ENCODE data around the gene ZBTB1.

ZBTB1 gene

DNA sequence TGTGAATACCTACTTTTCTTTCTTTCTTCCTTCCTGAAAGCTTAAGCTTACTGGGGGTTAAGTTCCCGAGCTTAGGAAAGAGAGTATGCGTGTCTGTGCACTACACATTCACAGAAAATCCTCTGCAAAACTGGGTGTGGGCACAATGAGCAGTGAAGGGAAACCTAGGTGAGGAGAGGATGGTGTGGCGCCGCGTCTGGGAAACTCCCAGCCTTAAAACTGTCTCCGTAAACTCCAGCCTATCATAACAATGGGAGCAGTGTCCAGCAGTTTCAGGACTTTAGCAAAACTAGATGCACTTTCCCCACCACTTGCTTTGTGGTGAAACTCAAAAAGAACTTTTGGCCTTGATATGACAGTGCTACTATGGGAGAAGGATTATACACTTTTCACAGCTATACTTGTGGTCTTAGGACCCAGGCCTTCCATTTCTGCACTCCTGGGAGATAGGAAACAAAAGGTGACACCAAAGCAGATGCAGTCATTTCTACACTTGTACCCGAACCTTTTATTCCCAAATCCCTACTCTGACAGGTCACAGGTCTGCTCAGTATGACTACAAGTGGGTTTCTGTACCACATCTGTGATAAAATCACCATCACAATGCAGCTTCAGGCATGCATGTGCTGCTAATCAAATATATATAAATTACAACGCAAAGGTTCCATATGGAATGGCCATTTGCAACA is 28.8 kb upstream of the ZBTB1 start:
- H3K4me3 ChIP-seq (ENCODE audit: low read length), result no peak overlapping the region
- TF ChIP-seq, protein P1, sequence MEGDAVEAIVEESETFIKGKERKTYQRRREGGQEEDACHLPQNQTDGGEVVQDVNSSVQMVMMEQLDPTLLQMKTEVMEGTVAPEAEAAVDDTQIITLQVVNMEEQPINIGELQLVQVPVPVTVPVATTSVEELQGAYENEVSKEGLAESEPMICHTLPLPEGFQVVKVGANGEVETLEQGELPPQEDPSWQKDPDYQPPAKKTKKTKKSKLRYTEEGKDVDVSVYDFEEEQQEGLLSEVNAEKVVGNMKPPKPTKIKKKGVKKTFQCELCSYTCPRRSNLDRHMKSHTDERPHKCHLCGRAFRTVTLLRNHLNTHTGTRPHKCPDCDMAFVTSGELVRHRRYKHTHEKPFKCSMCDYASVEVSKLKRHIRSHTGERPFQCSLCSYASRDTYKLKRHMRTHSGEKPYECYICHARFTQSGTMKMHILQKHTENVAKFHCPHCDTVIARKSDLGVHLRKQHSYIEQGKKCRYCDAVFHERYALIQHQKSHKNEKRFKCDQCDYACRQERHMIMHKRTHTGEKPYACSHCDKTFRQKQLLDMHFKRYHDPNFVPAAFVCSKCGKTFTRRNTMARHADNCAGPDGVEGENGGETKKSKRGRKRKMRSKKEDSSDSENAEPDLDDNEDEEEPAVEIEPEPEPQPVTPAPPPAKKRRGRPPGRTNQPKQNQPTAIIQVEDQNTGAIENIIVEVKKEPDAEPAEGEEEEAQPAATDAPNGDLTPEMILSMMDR (conservative IDR thresholded peaks at IDR 0.05; ENCODE audit: low read depth, low read length), result no peak
- no peak for DNase-seq (ENCODE audit: low read depth)

DNA sequence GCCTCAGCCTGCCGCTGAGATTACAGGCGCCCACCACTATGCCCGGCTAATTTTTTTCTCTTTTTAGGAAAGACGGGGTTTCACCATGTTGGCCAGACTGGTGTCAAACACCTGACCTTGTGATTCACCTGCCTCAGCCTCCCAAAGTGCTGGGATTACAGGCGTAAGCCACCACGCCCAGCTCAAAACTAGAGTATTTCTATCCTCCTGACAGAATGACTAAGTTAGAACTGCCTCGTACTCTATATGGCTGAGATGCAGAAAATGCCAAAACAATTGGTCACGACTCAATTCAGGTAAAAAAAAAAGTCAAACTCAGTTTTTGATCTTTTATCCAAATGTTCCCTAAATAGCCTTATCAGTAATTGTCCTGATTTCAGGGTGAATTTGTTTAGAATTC is 28.1 kb upstream of the ZBTB1 start:
- no peak overlapping the region for H3K4me3 ChIP-seq (ENCODE audit: low read length)
- no peak for DNase-seq (ENCODE audit: low read depth)
- TF ChIP-seq, protein P1 (conservative IDR thresholded peaks at IDR 0.05; ENCODE audit: low read depth, low read length), result no peak

DNA sequence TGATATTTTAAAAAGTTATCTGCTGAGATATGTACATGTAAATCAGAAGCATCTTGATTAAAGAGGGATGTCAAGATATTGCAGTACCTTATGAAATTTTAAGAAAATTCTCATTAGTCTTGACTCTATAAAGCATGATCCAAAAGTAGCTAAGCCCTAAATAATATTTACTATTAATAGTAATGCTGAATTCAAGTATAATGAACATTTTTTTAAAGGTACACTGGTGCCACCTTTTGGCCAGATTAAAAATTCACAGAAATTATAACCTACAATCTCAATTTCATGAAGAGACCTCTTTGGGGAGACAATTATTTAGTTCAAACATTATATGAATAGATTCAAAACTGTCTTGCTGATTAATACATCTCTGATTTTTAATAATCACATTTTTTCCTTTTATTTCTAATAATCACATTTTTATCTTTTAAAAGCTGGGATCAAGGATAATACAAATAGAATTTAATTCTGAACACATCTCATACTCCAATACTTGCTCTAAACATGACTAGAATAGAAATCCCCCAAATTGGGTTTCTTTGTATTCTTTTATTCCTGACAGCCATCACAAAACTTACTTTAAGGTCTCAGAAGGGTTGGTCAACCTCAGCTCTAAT is 25.8 kb upstream of the ZBTB1 start:
- H3K4me3 ChIP-seq (ENCODE audit: low read length), result no peak overlapping the region
- TF ChIP-seq, protein P1 (conservative IDR thresholded peaks at IDR 0.05; ENCODE audit: low read depth, low read length), result peak; percentile 35
- DNase-seq (ENCODE audit: low read depth), result no peak

DNA sequence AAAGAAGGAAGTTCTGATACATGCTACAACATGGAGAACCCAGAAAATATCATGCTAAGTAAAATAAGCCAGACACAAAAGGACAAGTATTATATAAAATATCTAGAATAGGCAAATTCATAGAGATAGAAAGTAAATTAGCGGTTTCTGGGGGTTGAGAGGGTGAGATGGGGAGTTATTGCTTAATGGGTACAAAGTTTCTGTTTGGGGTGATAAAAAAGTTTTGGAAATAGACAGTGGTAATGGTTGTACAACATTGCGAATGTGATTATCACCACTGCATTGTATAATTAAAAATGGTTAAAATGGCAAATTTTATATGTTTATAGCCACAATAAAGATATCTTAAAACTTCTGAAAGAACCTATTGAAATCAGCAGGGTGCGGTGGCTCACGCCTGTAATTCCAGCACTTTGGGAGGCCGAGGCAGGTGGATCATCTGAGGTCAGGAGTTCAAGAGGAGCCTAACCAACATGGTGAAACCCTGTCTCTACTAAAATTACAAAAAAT is 15.9 kb upstream of the ZBTB1 start:
- DNase-seq (ENCODE audit: low read depth), result no peak
- TF ChIP-seq, protein P1 (conservative IDR thresholded peaks at IDR 0.05; ENCODE audit: low read depth, low read length), result no peak
- no peak overlapping the region for H3K4me3 ChIP-seq (ENCODE audit: low read length)

DNA sequence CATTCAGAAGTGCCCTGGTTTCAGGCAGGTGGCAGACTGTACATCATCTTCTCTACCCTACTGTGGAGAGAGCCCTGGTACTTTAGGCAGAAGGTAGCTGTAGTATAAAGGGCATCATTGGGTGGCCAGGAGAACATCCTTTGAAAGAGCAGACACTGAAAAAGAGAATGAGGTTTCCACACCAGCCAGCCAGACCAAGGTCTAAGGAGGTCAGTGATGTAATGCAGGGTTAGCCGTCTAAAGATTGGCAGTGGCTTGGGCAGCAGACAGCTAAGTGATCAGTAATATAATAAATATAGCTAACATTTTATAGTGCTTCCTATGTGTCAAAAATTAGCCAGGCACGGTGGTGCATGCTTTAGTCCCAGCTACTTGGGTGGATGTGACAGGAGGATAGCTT is 12.9 kb upstream of the ZBTB1 start:
- TF ChIP-seq, protein P1 (conservative IDR thresholded peaks at IDR 0.05; ENCODE audit: low read depth, low read length), result no peak
- DNase-seq (ENCODE audit: low read depth), result no peak
- H3K4me3 ChIP-seq (ENCODE audit: low read length), result no peak overlapping the region

DNA sequence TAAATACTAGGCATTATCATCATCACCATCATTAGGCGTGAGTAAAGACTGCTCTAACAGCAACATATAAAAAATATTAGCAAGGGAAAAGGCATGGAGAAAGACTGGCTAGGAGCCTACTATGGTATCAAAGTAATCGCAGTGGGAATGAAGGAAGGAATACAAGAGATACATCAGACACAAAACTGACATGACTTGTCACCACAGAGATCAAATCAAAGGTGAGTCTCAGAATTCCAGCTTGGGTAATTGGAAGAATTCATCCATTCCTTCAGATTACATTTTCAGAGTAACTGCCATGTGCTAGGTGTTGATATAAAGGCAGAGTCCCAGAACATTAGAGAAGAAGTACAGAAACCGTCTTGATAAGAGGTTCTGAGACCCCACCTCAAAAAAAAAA is 11.1 kb upstream of the ZBTB1 start:
- no peak for DNase-seq (ENCODE audit: low read depth)
- TF ChIP-seq, protein P1 (conservative IDR thresholded peaks at IDR 0.05; ENCODE audit: low read depth, low read length), result no peak
- H3K4me3 ChIP-seq (ENCODE audit: low read length), result no peak overlapping the region

DNA sequence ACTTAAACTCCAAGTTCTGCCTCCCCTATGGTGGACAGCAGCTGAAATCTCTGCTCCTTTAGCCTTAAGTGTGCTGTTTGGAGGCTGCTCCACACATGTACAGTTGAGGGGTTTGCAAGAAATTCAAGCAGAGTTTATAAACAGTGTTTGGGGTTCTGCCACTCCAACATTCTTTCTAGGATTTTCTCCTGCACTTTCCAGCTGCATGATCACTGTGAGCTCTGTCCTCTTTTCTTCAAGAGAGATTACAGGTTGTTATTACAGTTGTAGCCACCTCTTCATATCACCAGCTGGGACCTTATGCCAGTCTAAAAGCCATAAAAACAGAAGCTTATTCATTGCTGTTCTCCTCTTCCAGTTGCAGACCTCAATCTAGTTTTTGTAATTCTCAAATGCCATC is 9.3 kb upstream of the ZBTB1 start:
- H3K4me3 ChIP-seq (ENCODE audit: low read length), result no peak overlapping the region
- TF ChIP-seq, protein P1 (conservative IDR thresholded peaks at IDR 0.05; ENCODE audit: low read depth, low read length), result no peak
- DNase-seq (ENCODE audit: low read depth), result no peak

Measured in retinal pigment epithelial cell (primary cell).